HG03354 (cell line): ENCODE results near the gene RBP5.
"Not testable (repeated sequence)": the region's sequence is repeated elsewhere in the genome, so short reads cannot be mapped to it uniquely, and the experiment has no call there.

ENCODE experiments used
- ATAC-seq: cut with Tn5 transposase; IDR thresholded peaks from one replicate; pipeline ENCODE4 v1.9.1; 2021; ENCODE audit warnings: mild to moderate bottlenecking; ENCODE audit not compliant: unreplicated experiment, poor library complexity, severe bottlenecking

Gene RBP5

GRCh38 chr12:7107181-7107580 lies 21.5 kb downstream of the RBP5 start:
- ATAC-seq = not testable (repeated sequence)

- no peak for ATAC-seq
Measured at GRCh38 chr12:7106082-7106481, 22.6 kb downstream of the RBP5 start.

DNA sequence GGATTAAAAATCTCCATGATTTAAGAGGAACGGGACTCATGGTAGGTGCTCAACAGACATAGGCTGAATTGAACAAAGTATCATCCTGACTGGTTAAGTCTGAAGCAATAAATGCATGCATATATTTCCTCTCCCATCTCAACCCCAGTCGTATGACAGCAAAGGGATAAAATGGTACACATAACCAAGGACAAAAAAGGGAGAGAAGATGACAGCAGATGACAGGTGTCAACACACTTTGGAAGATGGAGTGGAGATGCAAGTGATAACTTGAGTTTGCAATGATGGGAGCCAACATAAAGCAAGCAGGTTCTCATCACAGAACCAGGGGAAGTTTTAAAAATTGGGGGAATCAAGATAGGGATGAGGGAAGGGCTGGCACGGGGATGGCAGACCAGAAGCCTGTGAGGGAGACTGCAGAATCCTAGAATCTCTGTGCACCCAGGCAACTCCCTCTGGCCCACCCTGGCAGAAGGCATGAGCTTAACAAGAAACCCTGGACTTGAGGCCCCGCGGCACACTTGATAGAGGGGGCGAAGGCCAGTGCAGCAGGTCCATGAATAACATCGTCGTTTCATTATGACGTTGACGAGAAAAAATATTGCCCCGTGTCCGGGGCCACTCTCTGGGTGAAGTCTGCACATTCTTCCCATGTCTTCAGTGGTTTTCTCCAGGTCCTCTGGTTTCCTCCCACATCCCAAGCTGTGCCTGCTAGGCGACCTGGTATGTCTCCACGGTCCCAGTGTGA lies 24.7 kb downstream of the RBP5 start:
- no peak for ATAC-seq

DNA sequence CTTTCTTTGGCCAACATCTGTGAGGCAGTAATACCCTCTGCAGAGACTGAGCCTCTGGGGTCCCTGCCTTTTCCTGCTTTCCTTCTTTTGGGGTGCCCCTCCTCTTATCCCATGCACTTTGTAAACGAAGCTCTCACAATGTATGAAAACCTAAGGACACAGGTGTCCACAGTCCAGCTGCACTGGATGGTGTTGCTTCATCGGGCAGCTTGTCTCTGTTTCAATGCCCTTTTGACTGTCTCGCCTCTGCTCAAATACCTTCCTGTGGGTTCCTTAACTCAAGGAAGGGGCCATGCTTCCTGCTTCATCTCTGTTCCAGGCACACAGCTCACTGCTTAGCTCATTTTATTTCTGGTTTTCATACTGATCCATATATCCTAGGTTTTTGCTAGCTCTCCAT lies 26.1 kb downstream of the RBP5 start:
- no peak for ATAC-seq

GRCh38 chr12:7101694-7102131 lies 27.0 kb downstream of the RBP5 start:
- ATAC-seq = no peak

GRCh38 chr12:7101047-7101693 lies 27.5 kb downstream of the RBP5 start:
- no peak for ATAC-seq

GRCh38 chr12:7100239-7100638 lies 28.4 kb downstream of the RBP5 start:
- ATAC-seq = no peak

- no peak for ATAC-seq
Measured at GRCh38 chr12:7099290-7099996, 29.2 kb downstream of the RBP5 start.

- ATAC-seq = no peak
Measured at GRCh38 chr12:7096979-7097378, 31.7 kb downstream of the RBP5 start.

- ATAC-seq = no peak
Measured at GRCh38 chr12:7096006-7096932, 32.4 kb downstream of the RBP5 start.

DNA sequence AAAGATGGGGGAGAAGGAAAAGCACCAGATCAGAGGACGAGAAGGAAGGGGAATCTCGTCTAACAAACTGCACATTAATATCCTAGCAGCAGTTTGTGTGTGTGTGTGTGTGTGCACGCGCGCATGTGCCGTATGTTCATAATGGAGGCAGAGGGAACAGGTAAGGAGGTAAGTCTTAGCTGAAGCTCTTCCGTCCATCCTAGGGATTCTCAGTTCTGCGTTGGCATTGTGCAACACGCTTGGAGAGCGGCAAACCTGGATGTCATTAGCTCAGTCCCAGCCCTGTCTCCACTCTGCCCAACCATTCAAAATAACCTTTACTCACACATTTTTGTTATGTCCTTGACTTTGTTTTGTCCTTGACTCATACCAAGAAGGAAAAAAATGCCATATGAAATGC lies 34.8 kb downstream of the RBP5 start:
- no peak for ATAC-seq

DNA sequence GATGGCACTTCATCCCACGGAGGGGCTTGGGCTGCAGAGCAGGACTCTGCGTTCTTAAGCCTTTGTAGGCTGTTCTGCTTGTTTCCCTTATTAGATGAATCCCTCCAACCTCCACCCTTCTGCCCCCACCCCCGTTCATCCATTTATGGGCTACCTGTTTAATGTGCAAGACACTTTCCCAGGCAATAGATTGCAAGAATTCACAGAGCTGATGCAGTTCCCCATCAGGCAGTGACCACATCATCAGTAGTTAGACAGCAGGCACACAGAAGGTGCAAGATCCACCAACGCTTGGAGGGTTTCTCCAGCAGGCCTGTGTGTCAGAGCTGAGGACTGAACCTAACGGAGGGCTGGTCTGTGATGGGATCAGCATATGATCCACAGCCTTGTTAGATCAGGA lies 35.2 kb downstream of the RBP5 start:
- ATAC-seq = no peak

GRCh38 chr12:7092986-7093460 lies 35.7 kb downstream of the RBP5 start:
- ATAC-seq = no peak

DNA sequence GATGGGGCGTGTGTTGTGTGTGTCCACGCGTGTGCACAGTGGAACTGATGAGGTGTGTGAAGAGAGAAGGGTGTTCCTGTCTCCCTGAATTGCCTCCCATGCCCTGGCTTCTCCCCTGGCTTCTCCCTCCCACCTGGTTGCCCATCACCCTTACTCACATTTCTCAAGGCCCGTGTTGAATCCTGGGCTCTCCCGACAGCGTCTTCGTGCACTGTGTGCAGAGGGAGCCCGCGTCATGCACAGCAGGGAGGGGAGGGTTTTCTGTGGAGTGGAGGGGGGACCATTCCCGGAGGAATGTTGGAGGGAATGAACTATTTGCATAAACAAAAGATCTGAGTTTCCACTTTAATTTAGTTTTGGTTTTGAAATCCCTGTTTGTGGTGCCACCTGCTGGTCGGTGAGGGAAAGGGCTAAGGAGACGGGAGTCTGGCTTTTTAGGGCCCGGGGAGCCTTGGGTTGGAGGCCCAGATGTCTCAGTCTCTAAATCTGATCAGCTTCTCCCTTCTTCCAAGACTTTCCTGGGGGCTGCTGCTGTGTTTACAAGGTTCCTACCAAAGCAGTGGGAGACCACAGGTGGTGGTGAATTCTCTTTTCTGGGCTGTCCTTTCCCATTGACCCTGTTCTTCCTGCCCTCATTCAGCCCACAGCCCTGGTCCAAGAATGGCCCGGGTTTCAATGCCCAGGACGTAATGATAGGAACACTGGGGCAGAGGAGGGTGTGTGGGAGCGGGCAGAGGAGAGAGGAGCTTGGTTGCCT lies 36.3 kb downstream of the RBP5 start, which contains the start of gene C1R:
Gene C1R (minus strand): TSS at position 217 of the 757 bp plus-strand sequence. CDS start 57 bp downstream, at position 160.
- ATAC-seq = no peak

DNA sequence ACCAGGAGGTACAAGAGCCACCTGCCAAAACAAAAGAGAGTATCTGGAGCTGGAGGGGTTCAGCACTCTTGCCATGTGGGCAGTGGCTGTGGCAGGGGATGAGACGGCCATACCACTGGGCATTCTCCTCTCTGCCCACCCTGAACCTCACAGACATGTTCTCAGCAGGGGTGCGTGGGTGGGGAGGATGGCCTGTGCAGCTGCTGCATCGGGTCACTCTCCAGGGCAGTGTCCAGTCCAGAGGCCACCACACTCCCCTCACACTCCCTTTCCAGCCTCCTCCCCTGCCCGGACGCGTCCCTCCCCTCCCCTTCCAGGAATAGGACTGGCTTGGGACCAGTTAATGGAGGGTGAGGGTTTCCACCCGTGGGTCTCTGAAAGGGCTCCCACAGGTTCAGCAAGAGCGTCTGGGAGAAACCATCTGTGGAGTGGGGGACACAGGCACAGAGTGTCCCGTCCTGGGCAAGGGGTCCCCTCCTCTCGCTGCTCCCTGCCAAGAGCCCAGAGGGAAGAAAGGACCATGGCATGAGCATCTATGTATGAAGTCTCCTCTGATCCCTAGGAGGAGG lies 36.9 kb downstream of the RBP5 start:
- ATAC-seq = no peak

DNA sequence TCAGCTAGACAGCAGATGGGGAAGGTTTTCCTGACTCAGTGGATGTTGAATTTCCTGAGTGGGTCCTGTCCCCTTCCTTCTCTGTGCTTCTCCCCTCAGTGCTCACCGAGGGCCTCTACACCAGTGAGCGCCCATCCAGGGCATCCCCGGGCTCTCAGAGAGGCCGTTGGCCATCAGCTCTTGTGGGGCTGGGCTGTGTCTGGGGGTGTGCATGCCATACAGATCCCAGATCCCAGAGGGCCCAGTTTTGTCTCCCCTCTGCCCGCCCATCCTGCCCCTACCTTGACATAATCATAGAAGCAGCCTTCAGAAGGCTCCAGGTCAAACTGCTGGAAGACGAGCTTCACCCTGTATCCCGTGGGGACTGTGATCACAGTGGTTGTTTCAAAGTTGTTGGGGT lies 37.5 kb downstream of the RBP5 start:
- ATAC-seq = no peak

DNA sequence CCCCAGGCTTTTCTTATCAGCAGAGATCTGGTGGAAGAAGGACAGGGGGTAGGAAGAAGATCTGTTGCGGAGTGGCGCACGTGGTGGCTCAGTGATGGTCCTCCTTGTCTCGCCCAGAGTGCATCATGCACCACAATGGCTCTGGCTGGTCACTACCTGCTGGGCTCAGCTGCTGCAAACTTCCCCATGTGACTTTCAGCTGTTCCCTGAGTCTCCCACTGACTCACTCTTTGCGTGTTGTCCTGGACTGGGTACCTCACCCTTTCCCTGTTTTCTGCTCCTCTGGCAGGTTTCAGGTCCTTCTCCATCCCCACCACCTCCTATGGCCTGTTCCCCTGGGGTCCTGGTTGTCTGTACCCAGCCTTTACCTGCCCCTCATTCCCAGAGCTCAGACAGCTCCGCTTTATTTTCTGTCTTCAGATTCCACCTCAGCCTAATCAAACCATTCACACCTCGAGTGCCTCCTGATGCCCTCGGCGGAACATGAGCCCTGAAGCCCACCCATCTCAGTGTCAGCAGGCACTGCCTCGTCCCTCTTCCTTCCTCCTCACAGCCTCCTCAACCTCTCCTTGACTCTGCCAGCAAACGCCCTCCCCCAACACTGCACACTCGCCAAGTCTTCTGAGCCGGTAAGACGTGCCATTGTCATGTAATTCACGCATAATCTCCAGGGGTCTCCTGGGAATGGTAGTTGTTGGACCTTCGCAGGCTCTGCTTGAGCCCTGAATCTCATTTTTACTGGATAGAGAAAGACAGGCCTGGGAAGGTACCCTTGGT lies 38.3 kb downstream of the RBP5 start:
- no peak for ATAC-seq
